GM23248 (cell line): Measurements from ENCODE around the gene RBM15. TPM values are rescaled to one million over a fixed set of nuclear protein-coding genes. Genes with fewer than 3 reads are reported as not detected.

Experiments used
- DNase-seq: peaks from one replicate; pipeline ENCODE4 v3.0.0-alpha.2; 2015
- H2AFZ ChIP-seq: fragments of 200-600 bp; sonication (generic); 2 replicates; pipeline ENCODE4 v1.6.1; 2016; ENCODE audit warnings: antibody characterized with exemption
- H3F3A ChIP-seq: fragments of 200-600 bp; sonication (generic); 2 replicates; pipeline ENCODE4 v1.6.1; 2016; ENCODE audit warnings: mild to moderate bottlenecking, antibody characterized with exemption, mixed run types; ENCODE audit not compliant: insufficient read depth
- H3K27ac ChIP-seq: fragments of 200-600 bp; sonication (generic); 2 replicates; pipeline ENCODE4 v1.5.1; 2016; ENCODE audit warnings: mild to moderate bottlenecking
- H3K27me3 ChIP-seq: fragments of 200-600 bp; sonication (generic); replicated peaks from 2 replicates; pipeline ENCODE4 v1.6.1; 2016; ENCODE audit warnings: mild to moderate bottlenecking; ENCODE audit not compliant: insufficient read depth
- H3K36me3 ChIP-seq: fragments of 200-600 bp; sonication (generic); 2 replicates; pipeline ENCODE4 v1.6.1; 2016; ENCODE audit warnings: low read depth, mild to moderate bottlenecking
- H3K4me1 ChIP-seq: fragments of 200-600 bp; sonication (generic); 2 replicates; pipeline ENCODE4 v1.6.1; 2016; ENCODE audit warnings: mild to moderate bottlenecking; ENCODE audit not compliant: insufficient read depth
- H3K4me2 ChIP-seq: fragments of 200-600 bp; sonication (generic); one replicate; pipeline ENCODE4 v1.6.1; 2016; ENCODE audit warnings: mild to moderate bottlenecking; ENCODE audit not compliant: unreplicated experiment
- H3K4me3 ChIP-seq: fragments of 200-600 bp; sonication (generic); 2 replicates; pipeline ENCODE4 v1.5.1; 2016; ENCODE audit warnings: mild to moderate bottlenecking
- H3K79me2 ChIP-seq: fragments of 200-600 bp; sonication (generic); 2 replicates; pipeline ENCODE4 v1.6.1; 2016; ENCODE audit warnings: mild to moderate bottlenecking; ENCODE audit not compliant: insufficient read depth
- H3K9ac ChIP-seq: fragments of 200-600 bp; sonication (generic); 2 replicates; pipeline ENCODE4 v1.6.1; 2016; ENCODE audit warnings: mild to moderate bottlenecking
- H3K9me2 ChIP-seq: fragments of 200-600 bp; sonication (generic); 2 replicates; pipeline ENCODE4 v1.6.1; 2016; ENCODE audit warnings: mixed run types, mild to moderate bottlenecking, moderate library complexity; ENCODE audit not compliant: insufficient read depth
- H3K9me3 ChIP-seq: fragments of 200-600 bp; sonication (generic); one replicate; pipeline ENCODE4 v1.6.1; 2017; ENCODE audit warnings: low read depth
- H4K20me1 ChIP-seq: fragments of 200-600 bp; sonication (generic); 2 replicates; pipeline ENCODE4 v1.6.0; 2016; ENCODE audit not compliant: insufficient read depth
- EZH2 ChIP-seq: fragments of 200-600 bp; sonication (generic); IDR thresholded peaks from 2 replicates; pipeline ENCODE4 v1.6.1; 2018; ENCODE audit warnings: antibody characterized with exemption, mild to moderate bottlenecking; ENCODE audit not compliant: insufficient read depth, poor library complexity, severe bottlenecking
- EZH2phosphoT487 ChIP-seq: fragments of 200-600 bp; sonication (generic); IDR thresholded peaks from 2 replicates; pipeline ENCODE4 v1.6.1; 2018; ENCODE audit warnings: antibody characterized with exemption, moderate library complexity, mild to moderate bottlenecking, low read depth; ENCODE audit not compliant: insufficient read depth
- WGBS, 2 experiments: methylation state at CpG; one replicate each; pipeline ENCODE4 v1.1.6; 2015 to 2017; ENCODE audit warnings: low lambda C conversion rate in 2 of 2, low coverage in 1 of 2; ENCODE audit errors: missing lambda C conversion rate in 2 of 2; 5-methylcytosine and 5-hydroxymethylcytosine counted together
- in situ Hi-C: fragments of 300-500 bp; cut with MboI; formaldehyde crosslinking; loops from 2 replicates; pipeline ENCODE4 v1.15.0; 2020
- polyA plus RNA-seq: library from polyadenylated mRNA; unstranded; fragments of >200 nt; fragmentation: Nextera tagmentation; extraction: Ambion mirVana; gene quantifications from 2 replicates; pipeline ENCODE4 v1.2.1, GENCODE V29; 2016
- total RNA-seq: library from RNA; depleted of rRNA; stranded (reverse); fragments of >200 nt; shearing (Covaris generic); gene quantifications from 2 replicates; pipeline ENCODE4 v1.2.3, GENCODE V29; 2014

Gene RBM15
- total and polyA plus RNA-seq, 2 experiments from 2014 or later: 6.4 to 22.5 TPM

DNA sequence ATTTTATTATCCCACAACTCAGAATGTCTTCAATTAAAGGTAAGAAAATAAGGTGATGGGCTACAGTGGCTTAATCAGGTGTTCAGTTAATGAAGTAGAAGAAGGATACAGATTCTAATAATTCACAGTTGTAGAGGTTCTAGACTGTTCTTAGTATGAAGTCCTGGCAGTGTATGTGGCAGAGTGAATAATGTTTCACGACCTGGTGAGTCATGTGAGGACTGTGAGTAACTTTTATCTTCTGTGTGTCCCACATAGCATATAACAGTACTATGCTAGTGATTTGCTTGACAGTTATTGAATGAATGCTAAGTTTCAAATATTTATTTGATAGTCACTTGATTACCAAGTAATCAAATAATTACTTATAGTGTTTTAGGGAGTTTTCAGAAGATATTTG is 31.6 kb downstream of the RBM15 start:
- no peak overlapping the region for H3K4me3 ChIP-seq
- no peak overlapping the region for H2AFZ ChIP-seq
- H3K27me3 ChIP-seq: no peaks in the 10 kb centered on the region
- no peaks in the 10 kb centered on the region for H3K9me2 ChIP-seq
- peak; percentile 91 for DNase-seq
- TF ChIP-seq EZH2phosphoT487: no peak
- TF ChIP-seq EZH2: no peak
- no peaks in the 10 kb centered on the region for H4K20me1 ChIP-seq
- peak overlapping the region; percentile 46 for H3K4me2 ChIP-seq
- no peaks in the 10 kb centered on the region for H3K9me3 ChIP-seq
- H3K79me2 ChIP-seq: peaks cover 49% of the 10 kb centered on the region
- peaks cover 16% of the 10 kb centered on the region for H3F3A ChIP-seq
- 0 to 5% methylated on average over 1 of the region's 1 CpG for WGBS, 2 experiments
- peak overlapping the region; percentile 36 for H3K27ac ChIP-seq
- peaks cover 11% of the 10 kb centered on the region for H3K4me1 ChIP-seq
- in situ Hi-C loops: no loop called here
- peaks cover 34% of the 10 kb centered on the region for H3K36me3 ChIP-seq
- no peak overlapping the region for H3K9ac ChIP-seq

DNA sequence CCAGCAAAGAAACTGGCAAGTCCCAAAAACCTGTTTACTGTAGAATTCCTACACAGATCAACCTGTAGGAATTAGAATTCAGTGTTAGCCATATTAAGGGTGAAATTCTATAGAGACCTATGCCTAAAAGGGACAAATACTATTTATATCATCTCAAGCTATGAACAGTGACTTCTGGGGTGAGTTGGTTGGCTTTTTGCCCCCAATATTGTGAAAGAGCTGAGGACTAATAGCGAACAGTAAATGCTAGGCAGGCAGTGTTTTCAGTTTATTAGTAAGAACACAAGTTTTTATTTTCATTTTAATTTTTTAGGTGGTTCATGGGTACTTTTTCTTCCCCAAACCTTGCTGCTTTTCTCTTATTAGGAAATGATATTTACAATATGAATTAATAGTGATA is 36.3 kb downstream of the RBM15 start:
- DNase-seq: peak; percentile 45
- no peaks in the 10 kb centered on the region for H3K9me3 ChIP-seq
- no peaks in the 10 kb centered on the region for H3K9me2 ChIP-seq
- H3K4me1 ChIP-seq: peaks cover 8% of the 10 kb centered on the region
- H3K4me2 ChIP-seq: no peak overlapping the region
- no peak for TF ChIP-seq EZH2phosphoT487
- TF ChIP-seq EZH2: no peak
- no peaks in the 10 kb centered on the region for H3K27me3 ChIP-seq
- no peak overlapping the region for H3K9ac ChIP-seq
- peaks cover 3% of the 10 kb centered on the region for H3F3A ChIP-seq
- in situ Hi-C loops: no loop called here
- H3K36me3 ChIP-seq: peaks cover 43% of the 10 kb centered on the region
- 91% methylated on average over 1 of the region's 1 CpG for WGBS, 2 experiments
- H3K79me2 ChIP-seq: peaks cover 16% of the 10 kb centered on the region
- no peak overlapping the region for H2AFZ ChIP-seq
- no peaks in the 10 kb centered on the region for H4K20me1 ChIP-seq
- H3K4me3 ChIP-seq: no peak overlapping the region
- H3K27ac ChIP-seq: no peak overlapping the region

DNA sequence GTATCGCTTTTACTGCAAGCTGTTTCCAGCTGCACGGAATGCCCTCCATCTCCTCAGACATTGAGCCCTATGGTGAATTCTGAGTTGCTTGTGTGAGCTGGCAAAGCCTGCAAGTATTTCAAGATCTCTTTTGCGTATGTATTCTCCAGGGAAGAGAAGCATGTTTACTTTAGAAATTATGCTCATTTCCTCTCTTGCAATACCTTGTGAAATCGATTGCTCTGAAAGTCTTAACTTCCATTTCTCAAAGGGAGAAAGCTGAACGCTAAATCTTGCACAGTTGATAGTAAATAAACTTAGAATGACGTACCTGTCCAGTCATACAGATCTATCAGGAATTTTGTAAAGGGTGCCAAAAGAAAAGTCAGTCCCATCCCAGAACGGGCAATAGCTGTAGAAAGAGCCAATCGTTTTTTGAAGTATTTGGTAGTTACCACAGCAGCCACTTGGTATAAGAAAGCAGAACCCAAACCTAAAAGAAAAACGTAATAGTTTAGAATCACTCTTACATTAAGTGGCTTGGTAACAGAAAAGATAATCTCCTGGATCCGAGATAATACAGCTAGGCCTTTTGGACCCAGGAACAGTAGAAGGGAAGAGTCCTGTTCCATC is 41.6 kb downstream of the RBM15 start:
- Histone ChIP-seq H2AFZ (no peak overlapping the region), H3K9me3 (no peaks in the 10 kb centered on the region), H3K9ac (no peak overlapping the region), H3K79me2 (peaks cover 5% of the 10 kb centered on the region; the same call in 1 of the 2 replicates), H3F3A (peaks cover 21% of the 10 kb centered on the region), H3K27me3 (no peaks in the 10 kb centered on the region), H4K20me1 (no peaks in the 10 kb centered on the region), H3K27ac (no peak overlapping the region), H3K4me1 (peaks cover 12% of the 10 kb centered on the region), H3K9me2 (no peaks in the 10 kb centered on the region), H3K36me3 (peaks cover 9% of the 10 kb centered on the region; the same call in 1 of the 2 replicates), H3K4me2 (no peak overlapping the region), H3K4me3 (no peak overlapping the region)
- TF ChIP-seq EZH2phosphoT487 (no peak), EZH2 (no peak)
- WGBS, 2 experiments: 94 to 98% methylated on average over 10 of the region's 10 CpGs
- in situ Hi-C loops: no loop called here
- peak; percentile 34 for DNase-seq

DNA sequence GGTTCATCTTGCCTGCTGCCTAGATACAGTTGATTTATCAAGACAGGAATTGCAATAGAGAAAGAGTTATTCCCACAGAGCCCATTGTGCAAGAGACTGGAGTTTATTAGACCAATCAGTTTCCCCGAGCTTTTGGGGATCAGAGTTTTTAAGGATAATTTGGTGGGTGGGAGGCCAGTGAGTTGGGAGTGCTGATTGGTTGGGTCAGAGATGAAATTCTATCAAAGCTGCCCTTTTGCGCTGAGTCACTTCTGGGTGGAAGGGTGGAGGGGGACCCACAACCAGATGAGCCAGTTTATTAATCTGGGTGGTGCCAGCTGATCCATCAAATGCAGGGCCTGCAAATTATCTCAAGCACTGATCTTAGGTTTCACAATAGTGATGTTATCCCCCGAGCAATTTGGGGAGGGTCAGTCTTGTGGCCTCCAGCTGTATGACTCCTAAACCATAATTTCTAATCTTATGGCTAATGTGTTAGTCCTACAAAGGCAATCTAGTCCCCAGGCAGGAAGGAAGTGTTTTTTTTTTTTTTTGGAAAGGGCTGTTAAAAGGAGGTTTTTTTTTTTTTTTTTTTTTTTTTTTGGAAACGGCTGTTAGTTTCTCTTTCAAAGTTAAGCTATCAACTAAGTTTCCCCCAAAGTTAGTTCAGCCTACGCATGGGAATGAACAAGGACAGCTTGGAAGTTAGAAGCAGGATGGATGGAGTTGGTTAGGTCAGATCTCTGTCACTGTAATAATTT is 44.2 kb downstream of the RBM15 start:
- H3K4me2 ChIP-seq: peak overlapping the region; percentile 63
- in situ Hi-C loops: no loop called here

More for the DNA sequence above, 44.2 kb downstream of the RBM15 start:
- H3K79me2 ChIP-seq: peaks cover 5% of the 10 kb centered on the region; the same call in 1 of the 2 replicates
- H2AFZ ChIP-seq: peak overlapping the region; percentile 70
- H3F3A ChIP-seq: peaks cover 21% of the 10 kb centered on the region
- H3K27ac ChIP-seq: peak overlapping the region; percentile 63
- no peaks in the 10 kb centered on the region for H3K9me2 ChIP-seq
- H3K9me3 ChIP-seq: no peaks in the 10 kb centered on the region
- H3K27me3 ChIP-seq: no peaks in the 10 kb centered on the region
- peak overlapping the region; percentile 51 for H3K4me3 ChIP-seq
- peak; percentile 44 for DNase-seq
- H3K9ac ChIP-seq: peak overlapping the region; percentile 66
- H3K36me3 ChIP-seq: peaks cover 5% of the 10 kb centered on the region; the same call in 1 of the 2 replicates
- no peak for TF ChIP-seq EZH2
- no peak for TF ChIP-seq EZH2phosphoT487
- WGBS, 2 experiments: 47 to 49% methylated on average over 5 of the region's 5 CpGs
- peaks cover 12% of the 10 kb centered on the region for H3K4me1 ChIP-seq
- no peaks in the 10 kb centered on the region for H4K20me1 ChIP-seq
